ENCODE measurements around the gene SUSD3.

Gene SUSD3

GRCh38 chr9:93043122-93043521 is 15.4 kb upstream of the SUSD3 start:
- no peak for TF ChIP-seq CTCF (IDR thresholded peaks at IDR 0.05; ENCODE audit: low read length, missing control alignments)
- DNase-seq (ENCODE audit: low read depth) = no peak
- no peak overlapping the region for H3K4me3 ChIP-seq (replicated peaks; ENCODE audit: low read depth, low read length)

- no peak for DNase-seq (ENCODE audit: low read depth)
- no peak for TF ChIP-seq CTCF (IDR thresholded peaks at IDR 0.05; ENCODE audit: low read length, missing control alignments)
Observed at GRCh38 chr9:93045521-93045920, 13.0 kb upstream of the SUSD3 start.

GRCh38 chr9:93048566-93049448 is 9.7 kb upstream of the SUSD3 start:
- DNase-seq (ENCODE audit: low read depth) = no peak
- H3K4me3 ChIP-seq (replicated peaks; ENCODE audit: low read depth, low read length) = no peak overlapping the region
- TF ChIP-seq CTCF (IDR thresholded peaks at IDR 0.05; ENCODE audit: low read length, missing control alignments) = no peak

More at GRCh38 chr9:93045521-93045920, 13.0 kb upstream of the SUSD3 start:
- H3K4me3 ChIP-seq (replicated peaks; ENCODE audit: low read depth, low read length) = no peak overlapping the region

GRCh38 chr9:93049491-93049890 is 9.0 kb upstream of the SUSD3 start:
- no peak overlapping the region for H3K4me3 ChIP-seq (replicated peaks; ENCODE audit: low read depth, low read length)
- no peak for DNase-seq (ENCODE audit: low read depth)
- no peak for TF ChIP-seq CTCF (IDR thresholded peaks at IDR 0.05; ENCODE audit: low read length, missing control alignments)

- no peak for TF ChIP-seq CTCF (IDR thresholded peaks at IDR 0.05; ENCODE audit: low read length, missing control alignments)
- no peak for DNase-seq (ENCODE audit: low read depth)
Observed at GRCh38 chr9:93050231-93050630, 8.3 kb upstream of the SUSD3 start.

GRCh38 chr9:93051680-93052089 is 6.8 kb upstream of the SUSD3 start:
- no peak for TF ChIP-seq CTCF (IDR thresholded peaks at IDR 0.05; ENCODE audit: low read length, missing control alignments)
- peak; percentile 67 for DNase-seq (ENCODE audit: low read depth)
- no peak overlapping the region for H3K4me3 ChIP-seq (replicated peaks; ENCODE audit: low read depth, low read length)

More at GRCh38 chr9:93050231-93050630, 8.3 kb upstream of the SUSD3 start:
- H3K4me3 ChIP-seq (replicated peaks; ENCODE audit: low read depth, low read length) = no peak overlapping the region

All from fibroblast of pulmonary artery (primary cell).